Fibroblast of lung (primary cell): Measurements from ENCODE around the gene SLC12A4. TPM values are rescaled to one million over a fixed set of nuclear protein-coding genes. Genes with fewer than 3 reads are reported as not detected.
A peak's percentile ranks its signal among the peaks of the same experiment; 100 is the strongest.

Source experiments
- DNase-seq, 2 donors: peaks; one replicate each; pipeline versions ENCODE4 v3.0.0 to v3.0.0-alpha.2; 2010; ENCODE audit warnings: low read depth in 2 of 2
- H2AFZ ChIP-seq: 2 replicates; pipeline ENCODE4 v1.5.1; 2012; ENCODE audit warnings: low read length, control low read depth, inconsistent platforms
- H3K27ac ChIP-seq: 2 replicates; pipeline ENCODE4 v1.5.1; 2011; ENCODE audit warnings: low read length, control low read depth; ENCODE audit not compliant: insufficient read depth
- H3K27me3 ChIP-seq: 2 replicates; pipeline ENCODE4 v1.5.1; 2011; ENCODE audit warnings: mild to moderate bottlenecking, low read length; ENCODE audit not compliant: control insufficient read depth, insufficient read depth
- H3K36me3 ChIP-seq: 2 replicates; pipeline ENCODE4 v1.5.1; 2011; ENCODE audit warnings: low read length; ENCODE audit not compliant: control insufficient read depth, insufficient read depth
- H3K4me1 ChIP-seq: 2 replicates; pipeline ENCODE4 v1.5.1; 2011; ENCODE audit warnings: low read length; ENCODE audit not compliant: control insufficient read depth, insufficient read depth; ENCODE audit errors: extremely low read depth
- H3K4me2 ChIP-seq: 2 replicates; pipeline ENCODE4 v1.5.1; 2011; ENCODE audit warnings: low read length, control low read depth; ENCODE audit not compliant: insufficient read depth; ENCODE audit errors: extremely low read depth
- H3K4me3 ChIP-seq, 4 experiments: fragments of 200-600 bp in 1 of 4; sonication (generic) in 1 of 4; replicated peaks in 1 of 4; 2 replicates each; pipeline ENCODE4 v1.5.1; 2011 to 2016; ENCODE audit warnings: low read length in 4 of 4, low read depth in 3 of 4, mild to moderate bottlenecking in 3 of 4, control low read depth in 2 of 4, inconsistent platforms in 1 of 4, mixed read lengths in 1 of 4; ENCODE audit not compliant: insufficient read depth in 1 of 4; ENCODE audit errors: control extremely low read depth in 1 of 4
- H3K79me2 ChIP-seq: 2 replicates; pipeline ENCODE4 v1.5.1; 2012; ENCODE audit warnings: mild to moderate bottlenecking, low read length, inconsistent platforms; ENCODE audit not compliant: control insufficient read depth, insufficient read depth
- H3K9ac ChIP-seq: 2 replicates; pipeline ENCODE4 v1.5.1; 2011; ENCODE audit warnings: mild to moderate bottlenecking, low read length, control low read depth; ENCODE audit not compliant: insufficient read depth
- H3K9me3 ChIP-seq: 2 replicates; pipeline ENCODE4 v1.5.1; 2012; ENCODE audit warnings: low read depth, low read length; ENCODE audit not compliant: control insufficient read depth, insufficient read depth
- H4K20me1 ChIP-seq: 2 replicates; pipeline ENCODE4 v1.5.1; 2011; ENCODE audit warnings: low read length; ENCODE audit not compliant: control insufficient read depth, insufficient read depth; ENCODE audit errors: extremely low read depth
- EZH2 ChIP-seq: IDR thresholded peaks from 2 replicates; pipeline ENCODE4 v1.5.1; 2012; ENCODE audit warnings: low read length, control low read depth, mild to moderate bottlenecking; ENCODE audit errors: missing control alignments
- polyA plus RNA-seq, 2 donors: library from polyadenylated mRNA; depleted of rRNA in 1 of 2; stranded (reverse) in 1 of 2; unstranded in 1 of 2; fragments of >200 nt; gene quantifications; 2 replicates each; pipeline ENCODE4 v1.2.1, GENCODE V29; 2011 to 2012; ENCODE audit warnings: missing spikeins in 1 of 2
- total RNA-seq: library from RNA; depleted of rRNA; stranded (reverse); fragments of >200 nt; gene quantifications from 2 replicates; pipeline ENCODE4 v1.2.1, GENCODE V29; 2014
- TF ChIP-seq, protein P1 (sequence below), 2 donors: IDR thresholded peaks in 1 of 2; conservative IDR thresholded peaks in 1 of 2; 1 replicate in 1 of 2; 2 replicates in 1 of 2; pipeline ENCODE4 v1.5.1; 2011 to 2012; ENCODE audit warnings: low read length in 2 of 2, control low read depth in 1 of 2, inconsistent platforms in 1 of 2, low read depth in 1 of 2, mild to moderate bottlenecking in 1 of 2

SLC12A4 gene
- total and polyA plus RNA-seq, 2 donors (not counting 1 experiment from before 2014, with no cell fraction given), result 42.2 to 120 TPM

DNA sequence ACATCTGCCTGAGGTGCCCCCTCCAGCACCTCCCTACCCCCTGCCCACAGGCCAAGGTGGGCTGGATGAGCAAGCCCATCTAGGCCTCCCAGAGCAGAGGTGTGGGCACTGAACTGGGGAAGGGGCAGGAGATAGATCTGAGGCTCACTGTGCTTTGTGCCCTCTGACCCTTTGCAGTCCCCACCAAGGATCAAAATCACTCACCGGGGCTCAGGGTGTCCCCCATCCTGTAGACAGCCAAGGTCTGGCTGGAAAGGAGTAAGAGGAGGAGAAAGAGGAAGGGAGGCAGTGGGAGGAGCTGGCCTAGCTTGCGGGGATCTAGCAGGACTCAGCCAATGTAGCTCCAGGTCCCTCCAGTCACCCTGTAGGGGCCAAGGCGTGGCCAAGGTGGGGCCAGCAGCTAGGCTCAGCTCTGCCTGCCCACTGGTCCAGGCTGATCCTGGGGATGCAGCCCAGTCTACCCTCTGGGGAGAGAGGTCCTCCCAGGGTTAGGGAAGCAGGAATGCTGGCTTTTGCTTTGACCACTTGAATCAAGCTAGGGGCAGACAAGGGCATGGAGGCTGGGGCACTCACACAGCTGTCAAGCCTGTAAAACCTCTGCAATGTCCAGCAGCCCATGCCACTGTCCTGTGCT, 1.8 kb downstream of the SLC12A4 start:
- TF ChIP-seq, protein P1, sequence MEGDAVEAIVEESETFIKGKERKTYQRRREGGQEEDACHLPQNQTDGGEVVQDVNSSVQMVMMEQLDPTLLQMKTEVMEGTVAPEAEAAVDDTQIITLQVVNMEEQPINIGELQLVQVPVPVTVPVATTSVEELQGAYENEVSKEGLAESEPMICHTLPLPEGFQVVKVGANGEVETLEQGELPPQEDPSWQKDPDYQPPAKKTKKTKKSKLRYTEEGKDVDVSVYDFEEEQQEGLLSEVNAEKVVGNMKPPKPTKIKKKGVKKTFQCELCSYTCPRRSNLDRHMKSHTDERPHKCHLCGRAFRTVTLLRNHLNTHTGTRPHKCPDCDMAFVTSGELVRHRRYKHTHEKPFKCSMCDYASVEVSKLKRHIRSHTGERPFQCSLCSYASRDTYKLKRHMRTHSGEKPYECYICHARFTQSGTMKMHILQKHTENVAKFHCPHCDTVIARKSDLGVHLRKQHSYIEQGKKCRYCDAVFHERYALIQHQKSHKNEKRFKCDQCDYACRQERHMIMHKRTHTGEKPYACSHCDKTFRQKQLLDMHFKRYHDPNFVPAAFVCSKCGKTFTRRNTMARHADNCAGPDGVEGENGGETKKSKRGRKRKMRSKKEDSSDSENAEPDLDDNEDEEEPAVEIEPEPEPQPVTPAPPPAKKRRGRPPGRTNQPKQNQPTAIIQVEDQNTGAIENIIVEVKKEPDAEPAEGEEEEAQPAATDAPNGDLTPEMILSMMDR (conservative IDR thresholded peaks at IDR 0.05 in 1 of 2, IDR thresholded peaks at IDR 0.05 in 1 of 2; ENCODE audit: low read depth in 1 of 2, low read length in 2 of 2), result no peak
- no peak for TF ChIP-seq EZH2
- DNase-seq, result peak; percentile 28 to 57
- H3K4me3 ChIP-seq, result peak overlapping the region; percentile 44 to 99 (median 84)
- no peaks in the 10 kb centered on the region for H4K20me1 ChIP-seq
- H3K27me3 ChIP-seq, result no peaks in the 10 kb centered on the region
- H3K27ac ChIP-seq, result peak overlapping the region; percentile 85
- peak overlapping the region; percentile 92 for H3K9ac ChIP-seq
- H2AFZ ChIP-seq, result no peak overlapping the region
- H3K79me2 ChIP-seq, result peaks cover 65% of the 10 kb centered on the region
- H3K36me3 ChIP-seq, result peaks cover 11% of the 10 kb centered on the region
- H3K4me2 ChIP-seq, result peak overlapping the region; percentile 91
- no peaks in the 10 kb centered on the region for H3K9me3 ChIP-seq
- H3K4me1 ChIP-seq, result peaks cover 25% of the 10 kb centered on the region

DNA sequence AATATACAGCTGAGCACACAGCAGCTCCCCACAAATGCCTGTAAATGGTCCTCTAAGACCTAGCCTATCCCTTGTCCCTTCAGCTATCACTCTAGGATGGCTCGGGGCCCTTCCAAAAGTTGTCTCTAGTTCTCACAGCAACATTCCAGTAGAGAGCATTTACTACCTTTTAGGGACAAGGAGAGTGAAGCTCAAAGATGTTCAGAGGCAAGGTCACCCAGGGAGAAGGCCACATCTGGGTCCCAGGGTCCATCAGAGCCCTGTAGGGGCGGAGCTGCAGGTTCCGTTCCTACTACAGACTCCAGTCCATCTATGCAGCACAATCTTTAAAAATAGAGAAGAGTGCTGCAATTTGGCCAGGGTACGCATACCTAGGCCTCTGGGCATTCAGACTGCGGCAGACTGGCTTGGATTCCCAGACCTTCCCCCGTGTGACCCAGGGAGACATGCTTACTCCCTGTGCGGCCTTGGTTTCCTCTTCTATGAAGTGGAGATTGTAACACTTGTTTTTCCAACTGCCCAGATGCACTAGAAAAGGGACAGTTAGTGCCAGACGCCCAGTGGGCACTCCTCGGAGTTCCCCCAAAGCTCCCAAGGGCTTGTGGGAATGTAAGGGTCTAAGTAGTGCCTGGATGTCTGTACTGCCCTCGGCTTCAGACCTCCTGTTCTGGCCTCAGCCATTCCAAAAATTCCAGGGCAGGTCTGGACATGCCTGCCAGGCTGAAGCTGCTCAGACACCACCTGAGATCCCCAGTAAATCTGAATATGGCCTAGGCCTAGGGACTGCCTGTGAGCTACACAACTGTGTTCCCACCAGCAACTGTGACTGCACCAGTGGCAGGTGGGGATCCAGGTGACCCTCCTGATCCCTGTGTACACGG, 2.5 kb downstream of the SLC12A4 start:
- Histone ChIP-seq H3K9ac (peak overlapping the region; percentile 62), H3K4me2 (peak overlapping the region; percentile 91), H3K4me3 (peak overlapping the region; percentile 44 to 99 (median 84)), H3K27ac (peak overlapping the region; percentile 85), H4K20me1 (no peaks in the 10 kb centered on the region), H3K36me3 (peaks cover 19% of the 10 kb centered on the region), H2AFZ (no peak overlapping the region), H3K9me3 (no peaks in the 10 kb centered on the region), H3K4me1 (peaks cover 25% of the 10 kb centered on the region), H3K27me3 (no peaks in the 10 kb centered on the region), H3K79me2 (peaks cover 72% of the 10 kb centered on the region)
- TF ChIP-seq, protein P1 (conservative IDR thresholded peaks at IDR 0.05 in 1 of 2, IDR thresholded peaks at IDR 0.05 in 1 of 2; ENCODE audit: low read depth in 1 of 2, low read length in 2 of 2), result no peak
- no peak for TF ChIP-seq EZH2
- peak in 1 of 2 donors; percentile 42 for DNase-seq

GRCh38 chr16:67964477-67965131, 3.8 kb downstream of the SLC12A4 start:
- Histone ChIP-seq H3K4me1 (peaks cover 37% of the 10 kb centered on the region), H4K20me1 (no peaks in the 10 kb centered on the region), H3K4me2 (no peak overlapping the region)

More at GRCh38 chr16:67964477-67965131, 3.8 kb downstream of the SLC12A4 start:
- Histone ChIP-seq H3K27me3 (no peaks in the 10 kb centered on the region), H3K36me3 (peaks cover 23% of the 10 kb centered on the region), H2AFZ (no peak overlapping the region), H3K4me3 (no peak overlapping the region), H3K9me3 (no peaks in the 10 kb centered on the region), H3K79me2 (peaks cover 80% of the 10 kb centered on the region), H3K9ac (no peak overlapping the region), H3K27ac (no peak overlapping the region)
- no peak for DNase-seq
- TF ChIP-seq EZH2, result no peak
- TF ChIP-seq, protein P1 (conservative IDR thresholded peaks at IDR 0.05 in 1 of 2, IDR thresholded peaks at IDR 0.05 in 1 of 2; ENCODE audit: low read depth in 1 of 2, low read length in 2 of 2), result no peak
